Spleen (tissue), 7 donors: ENCODE results near the gene ZNF878.

Source experiments
- CTCF ChIP-seq, 11 experiments: fragments of 200-600 bp in 7 of 11; fragments of 450-650 bp in 4 of 11; sonication (generic) in 4 of 11; IDR thresholded peaks in 8 of 11; conservative IDR thresholded peaks in 3 of 11; 1 replicate in 7 of 11; 2 replicates in 4 of 11; pipeline versions ENCODE4 v1.4.0 to v1.8.0; 2016 to 2021; ENCODE audit warnings: antibody characterized with exemption in 11 of 11, inconsistent platforms in 4 of 11, mild to moderate bottlenecking in 1 of 11
- POLR2AphosphoS5 ChIP-seq, 3 donors: sonication (generic); formaldehyde crosslinking; IDR thresholded peaks; one replicate each; pipeline ENCODE4 v1.5.1; 2017; ENCODE audit warnings: antibody characterized with exemption in 3 of 3
- donor health status: DM: no; HTN: no; CAD: no; lungs with moderate emphysema.
- donor health status: DM: no; HTN: no; CAD: no.
- donor health status: DM: no; HTN: no; CAD: no.

GRCh38 chr19:12047868-12048267 lies 4.9 kb downstream of the ZNF878 start:
- TF ChIP-seq CTCF (IDR thresholded peaks at IDR 0.05 in 8 of 11, conservative IDR thresholded peaks at IDR 0.05 in 3 of 11) (no peak), POLR2AphosphoS5 (IDR thresholded peaks at IDR 0.05) (no peak)
